GM19397 (cell line): ENCODE results near the gene BCAN.
A peak's percentile ranks its signal among the peaks of the same experiment; 100 is the strongest.

Experiments used
- ATAC-seq: cut with Tn5 transposase; IDR thresholded peaks from one replicate; pipeline ENCODE4 v1.9.1; 2021; ENCODE audit warnings: mild to moderate bottlenecking, moderate library complexity; ENCODE audit not compliant: unreplicated experiment

The BCAN gene

GRCh38 chr1:156676114-156676819, 34.4 kb downstream of the BCAN start:
- ATAC-seq = no peak

GRCh38 chr1:156676820-156677615, 35.1 kb downstream of the BCAN start, which contains the start of gene NES:
Gene NES, minus strand, starts transcription at chr1:156677407. Its CDS starts 143 bp downstream, at chr1:156677264.
- no peak for ATAC-seq

GRCh38 chr1:156677616-156678596, 36.0 kb downstream of the BCAN start:
- no peak for ATAC-seq

- no peak for ATAC-seq
Observed at GRCh38 chr1:156680056-156680455, 38.1 kb downstream of the BCAN start.

- ATAC-seq = no peak
Observed at GRCh38 chr1:156681196-156681960, 39.5 kb downstream of the BCAN start.

GRCh38 chr1:156682166-156682890, 40.4 kb downstream of the BCAN start:
- ATAC-seq = no peak

GRCh38 chr1:156684227-156684782, 42.4 kb downstream of the BCAN start:
- no peak for ATAC-seq

GRCh38 chr1:156689035-156689952, 47.4 kb downstream of the BCAN start:
- peak; percentile 58 for ATAC-seq

- no peak for ATAC-seq
Observed at GRCh38 chr1:156689953-156690674, 48.2 kb downstream of the BCAN start.

GRCh38 chr1:156690675-156691036, 48.7 kb downstream of the BCAN start:
- no peak for ATAC-seq

GRCh38 chr1:156691191-156691590, 49.3 kb downstream of the BCAN start:
- no peak for ATAC-seq

GRCh38 chr1:156691665-156692440, 49.9 kb downstream of the BCAN start:
- ATAC-seq = no peak

- no peak for ATAC-seq
Observed at GRCh38 chr1:156692441-156692924, 50.6 kb downstream of the BCAN start.

GRCh38 chr1:156692925-156693847, 51.3 kb downstream of the BCAN start:
- no peak for ATAC-seq

GRCh38 chr1:156693848-156694689, 52.2 kb downstream of the BCAN start:
- ATAC-seq = no peak
